HG02759 (cell line): ENCODE data around the gene LCMT2.
"Not testable (repeated sequence)": the region's sequence is repeated elsewhere in the genome, so short reads cannot be mapped to it uniquely, and the experiment has no call there.

ENCODE experiments used
- ATAC-seq: cut with Tn5 transposase; IDR thresholded peaks from one replicate; pipeline ENCODE4 v1.9.1; 2021; ENCODE audit warnings: mild to moderate bottlenecking, moderate library complexity; ENCODE audit not compliant: unreplicated experiment

LCMT2 gene

DNA sequence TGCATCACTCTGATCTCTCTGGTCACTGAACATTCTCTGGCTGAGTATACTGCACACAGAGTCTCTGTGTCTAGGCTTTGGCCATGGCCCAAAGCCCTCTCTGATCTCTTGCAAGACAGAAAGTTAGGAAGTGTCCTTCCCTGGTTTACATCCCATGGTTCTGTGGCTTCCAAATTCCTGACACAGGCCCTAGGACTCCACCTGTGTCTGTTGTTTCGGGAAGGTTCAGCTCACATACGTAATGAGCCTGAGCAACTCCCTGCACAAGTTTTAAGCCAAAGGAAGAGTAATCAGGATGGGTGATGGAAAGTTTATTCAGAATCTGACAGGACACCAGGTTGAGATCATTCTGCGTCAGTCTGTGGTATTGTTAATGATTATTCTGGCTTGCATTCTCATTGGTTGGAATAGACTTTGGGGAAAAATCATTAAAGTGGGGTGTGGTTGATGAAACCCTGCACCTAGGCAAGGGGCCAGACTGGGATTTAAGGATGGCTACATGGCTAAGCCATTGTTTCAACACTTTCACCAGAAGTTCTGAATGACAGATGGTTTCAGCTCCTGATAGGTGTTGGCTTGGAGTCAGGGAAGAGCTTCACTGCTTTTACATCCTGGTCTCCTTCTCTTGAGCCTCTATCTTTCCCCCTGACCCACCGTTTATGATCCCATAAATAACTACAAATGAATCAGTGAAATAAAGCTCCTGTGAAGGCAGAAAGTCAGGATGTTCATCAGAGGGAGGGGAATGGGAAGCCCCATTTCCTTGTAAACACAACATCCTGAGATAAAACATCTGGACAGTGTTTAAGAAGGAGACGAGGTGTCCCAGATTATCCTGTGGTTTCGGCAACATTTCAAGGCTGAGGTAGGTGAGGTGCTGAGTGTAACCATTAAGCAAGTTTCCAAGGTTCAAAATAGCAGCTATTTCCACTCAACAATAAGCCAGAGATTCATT lies 14.1 kb downstream of the LCMT2 start:
- no peak for ATAC-seq

DNA sequence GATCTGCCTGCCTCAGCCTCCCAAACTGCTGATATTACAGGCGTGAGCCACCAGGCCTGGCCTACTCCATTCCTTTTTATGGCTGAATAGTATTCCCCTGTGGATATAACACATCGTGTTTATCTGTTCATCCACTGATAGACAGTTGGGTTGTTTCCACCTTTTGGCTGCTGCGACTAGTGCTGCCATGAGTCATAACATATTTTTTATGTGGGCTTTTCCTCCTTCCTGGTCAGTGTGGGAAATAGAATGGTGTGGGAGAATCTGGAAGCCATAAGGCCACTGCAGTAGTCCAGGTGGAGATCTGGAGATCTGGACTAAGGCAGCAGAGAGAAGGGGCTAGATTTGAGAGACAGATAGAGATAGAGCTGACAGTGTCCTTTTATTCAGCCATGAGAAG lies 16.2 kb downstream of the LCMT2 start:
- ATAC-seq: no peak

DNA sequence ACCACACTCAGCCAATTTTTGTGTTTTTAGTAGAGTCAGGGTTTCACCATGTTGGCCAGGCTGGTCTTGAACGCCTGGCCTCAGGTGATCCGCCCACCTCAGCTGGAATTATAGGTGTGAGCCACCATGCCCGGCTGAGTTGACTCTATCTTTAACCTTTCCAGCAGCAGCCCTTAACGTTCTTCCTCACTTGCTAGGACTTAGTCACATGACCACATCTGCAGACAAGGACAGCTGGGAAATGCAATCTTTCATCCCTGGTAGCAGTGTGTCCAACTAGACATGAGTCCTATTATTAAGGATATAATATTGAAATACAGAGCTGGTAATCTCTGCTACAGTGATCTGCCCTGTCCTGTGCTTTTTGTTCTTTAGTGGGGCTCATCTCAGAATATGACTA lies 18.0 kb downstream of the LCMT2 start:
- no peak for ATAC-seq

DNA sequence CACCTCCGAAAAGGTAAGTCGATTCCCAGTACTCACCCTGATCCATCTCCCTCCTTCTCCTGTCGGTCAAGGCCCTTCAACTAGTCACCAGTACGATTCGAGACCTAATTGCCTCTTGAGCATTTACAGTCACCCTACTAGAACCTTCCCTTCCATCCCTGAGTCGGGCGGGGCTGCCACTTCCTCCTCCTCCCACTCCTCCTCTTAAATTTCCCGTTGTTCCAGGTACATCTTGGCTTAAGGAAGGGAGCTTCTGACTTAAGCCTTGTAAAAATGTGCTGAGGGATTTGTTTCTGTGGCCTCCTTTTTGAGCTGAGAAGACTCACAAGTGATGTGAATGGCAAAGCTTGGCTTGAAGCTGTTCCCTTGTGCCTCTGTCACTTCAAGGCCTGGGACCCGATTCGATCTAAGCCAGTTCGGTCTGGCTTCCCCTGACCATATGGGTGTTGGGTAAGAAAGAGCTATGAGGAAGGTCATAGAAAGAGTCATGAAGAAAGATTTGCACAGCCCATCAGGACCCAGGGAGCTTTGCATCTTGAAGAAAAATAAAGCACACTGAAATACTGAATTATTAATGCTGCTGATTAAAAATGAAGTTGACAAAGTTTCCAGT lies 28.1 kb downstream of the LCMT2 start, which contains the start of gene TGM7:
Gene TGM7 (minus strand): TSS at position 51 of the 613 bp plus-strand sequence.
- no peak for ATAC-seq

DNA sequence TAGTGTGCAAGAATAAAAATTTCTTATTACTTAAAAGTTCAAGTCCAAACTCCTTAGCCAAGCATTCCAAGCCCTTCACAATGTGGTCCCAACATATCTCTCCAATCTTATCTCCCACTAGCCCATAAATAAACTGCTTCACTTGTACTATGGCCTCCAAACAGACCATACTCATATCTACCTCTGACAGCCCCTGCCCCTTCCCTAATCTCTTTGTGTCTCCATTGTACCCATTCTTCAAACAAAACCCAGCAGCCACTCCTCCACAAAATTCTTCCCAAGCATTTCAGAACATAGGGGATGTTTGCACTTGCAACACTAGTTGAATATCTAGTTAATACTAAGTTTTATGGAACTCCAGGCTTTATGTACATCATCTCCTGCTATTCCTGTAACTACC lies 30.5 kb downstream of the LCMT2 start:
- ATAC-seq: no peak

DNA sequence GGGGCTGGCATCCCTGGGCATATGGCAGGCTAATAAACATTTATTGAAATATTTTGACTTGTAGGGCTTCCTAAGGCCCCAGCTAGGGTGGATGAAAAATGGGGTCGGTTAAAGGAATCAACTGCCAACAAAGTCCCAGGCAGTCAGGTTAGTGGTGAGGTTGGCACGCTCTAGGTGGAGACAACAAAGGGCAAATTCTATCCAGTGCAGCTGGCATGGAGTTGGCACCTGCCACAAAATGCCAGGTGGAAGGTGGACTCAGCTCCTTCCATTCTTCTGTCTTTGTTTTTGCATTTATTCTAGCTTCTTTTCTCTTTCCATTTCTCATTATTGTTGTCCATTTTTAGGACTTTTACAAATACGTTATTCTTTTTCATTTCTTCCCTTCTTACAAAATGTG lies 31.0 kb downstream of the LCMT2 start:
- no peak for ATAC-seq

DNA sequence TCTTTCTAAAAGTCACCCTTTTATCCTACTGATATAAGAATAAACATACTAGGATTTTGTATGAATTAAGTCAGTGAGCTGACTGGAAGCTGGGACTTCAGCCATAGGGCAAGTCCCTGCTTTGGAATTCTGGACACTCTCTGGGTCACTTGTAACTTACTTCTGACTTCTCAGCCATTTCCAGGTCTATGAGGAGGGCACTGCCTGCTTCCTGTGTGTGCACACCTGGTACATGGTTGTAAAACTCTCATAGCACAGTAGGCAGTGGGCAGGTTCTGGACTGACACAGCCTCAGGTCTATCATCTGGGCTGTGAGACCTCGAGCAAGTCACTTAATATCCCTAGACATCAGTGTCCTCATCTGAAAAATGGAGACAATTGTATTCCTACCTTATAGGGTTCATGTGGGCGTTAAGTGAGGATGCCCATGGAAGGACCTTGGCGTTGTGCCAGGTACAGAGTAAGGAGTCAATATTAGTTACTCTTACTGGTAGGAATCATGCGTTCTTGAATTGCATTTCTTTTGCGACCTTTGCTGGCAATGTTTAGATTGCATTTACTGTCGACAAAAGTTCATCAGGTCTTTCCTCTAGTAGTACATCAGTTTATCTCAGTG lies 36.2 kb downstream of the LCMT2 start:
- no peak for ATAC-seq

DNA sequence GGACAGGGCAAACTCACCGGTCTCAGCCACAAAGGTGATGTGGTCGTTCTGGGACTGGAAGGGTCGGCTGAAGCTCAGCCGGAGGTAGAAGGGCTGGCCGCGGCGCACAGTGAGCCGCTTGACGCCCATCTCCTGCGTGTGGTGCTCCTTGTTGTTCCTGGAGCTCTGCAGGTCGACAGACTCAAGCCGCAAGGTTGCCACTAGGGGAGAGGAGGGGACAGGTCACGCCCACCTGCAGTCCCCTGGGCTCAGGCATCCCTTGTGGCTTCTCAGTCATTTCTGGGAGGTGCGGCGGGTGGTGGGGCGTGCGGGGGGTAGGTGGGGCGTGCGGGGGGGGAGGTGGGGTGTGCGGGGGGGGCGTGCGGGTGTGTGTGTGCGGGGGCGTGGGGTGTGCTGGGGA lies 36.9 kb downstream of the LCMT2 start:
- ATAC-seq: no peak

DNA sequence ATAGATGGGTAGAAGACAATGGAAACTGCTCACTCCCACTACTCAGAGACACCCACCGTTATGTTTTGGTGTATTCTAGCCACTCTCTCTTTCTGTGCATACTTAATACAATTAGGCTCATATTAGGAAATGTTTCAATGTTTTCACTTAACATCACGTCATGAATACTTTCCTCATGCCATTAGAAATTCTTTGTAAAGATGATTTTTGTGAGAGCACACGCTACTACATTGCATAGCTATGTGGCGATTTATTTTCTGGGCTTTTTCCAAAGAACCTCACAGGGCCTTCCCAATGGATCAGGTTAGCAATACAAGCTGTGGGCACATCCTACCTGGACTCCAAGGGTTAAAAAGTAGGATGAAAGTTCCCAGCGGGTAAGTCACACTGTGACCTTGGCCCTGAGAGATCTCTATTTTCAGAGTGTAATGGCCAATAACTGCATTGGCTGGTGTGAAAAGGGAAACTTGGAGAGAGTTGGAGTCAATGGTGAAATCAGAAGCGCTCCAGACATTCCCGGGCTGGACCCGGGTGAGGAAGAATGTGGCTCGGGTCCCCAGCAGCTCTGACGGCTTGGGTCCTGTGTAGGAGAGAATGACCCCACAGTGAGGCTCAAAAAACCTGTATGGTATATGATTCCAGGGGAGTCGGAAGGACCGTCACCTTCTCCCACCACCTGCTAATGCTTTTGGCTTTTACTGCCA lies 37.8 kb downstream of the LCMT2 start:
- ATAC-seq: no peak

DNA sequence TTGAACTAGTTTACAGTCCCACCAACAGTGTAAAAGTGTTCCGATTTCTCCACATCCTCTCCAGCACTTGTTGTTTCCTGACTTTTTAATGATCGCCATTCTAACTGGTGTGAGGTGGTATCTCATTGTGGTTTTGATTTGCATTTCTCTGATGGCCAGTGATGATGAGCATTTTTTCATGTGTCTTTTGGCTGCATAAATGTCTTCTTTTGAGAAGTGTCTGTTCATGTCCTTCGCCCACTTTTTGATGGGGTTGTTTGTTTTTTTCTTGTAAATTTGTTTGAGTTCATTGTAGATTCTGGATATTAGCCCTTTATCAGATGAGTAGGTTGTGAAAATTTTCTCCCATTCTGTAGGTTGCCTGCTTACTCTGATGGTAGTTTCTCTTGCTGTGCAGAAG lies 40.7 kb downstream of the LCMT2 start:
- ATAC-seq: not testable (repeated sequence)

DNA sequence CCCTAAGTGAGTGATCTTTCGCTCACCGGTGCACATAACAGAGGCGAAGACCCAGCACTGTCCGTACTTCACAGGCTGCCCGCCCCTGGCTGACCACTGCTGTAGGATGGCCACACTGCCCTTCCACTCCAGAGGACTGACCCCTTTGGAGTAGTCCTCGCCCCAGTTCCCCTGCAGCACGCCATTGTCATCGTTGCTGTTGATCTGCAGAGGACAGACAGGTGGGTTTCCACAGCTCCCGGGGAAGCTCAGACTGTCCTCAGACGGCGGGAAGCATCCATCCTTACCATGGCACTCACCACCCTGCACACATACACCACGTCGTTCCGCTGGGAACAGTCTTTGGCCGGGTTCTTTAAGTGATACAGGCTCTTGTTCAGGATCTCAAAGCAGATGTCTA lies 43.1 kb downstream of the LCMT2 start:
- ATAC-seq: no peak

DNA sequence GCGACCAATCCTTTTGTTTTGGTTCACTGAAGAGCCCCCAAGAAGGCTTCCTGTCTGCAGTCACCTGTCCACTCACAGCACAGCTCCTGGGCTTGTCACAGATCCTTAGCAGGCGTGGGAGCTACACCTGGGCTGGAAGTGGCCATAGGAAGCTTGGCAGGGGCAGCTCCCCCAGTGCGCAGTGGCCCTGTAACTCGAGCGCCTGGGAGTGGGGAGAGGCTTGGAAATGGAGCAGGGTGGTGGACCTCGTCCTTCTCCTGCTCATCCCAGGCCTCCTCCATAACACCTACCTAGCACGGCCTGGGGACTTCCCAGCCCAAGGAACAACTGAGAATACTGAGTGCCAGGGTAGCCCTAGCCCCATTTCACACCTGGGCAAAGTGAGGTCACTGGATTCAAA lies 44.3 kb downstream of the LCMT2 start:
- no peak for ATAC-seq

DNA sequence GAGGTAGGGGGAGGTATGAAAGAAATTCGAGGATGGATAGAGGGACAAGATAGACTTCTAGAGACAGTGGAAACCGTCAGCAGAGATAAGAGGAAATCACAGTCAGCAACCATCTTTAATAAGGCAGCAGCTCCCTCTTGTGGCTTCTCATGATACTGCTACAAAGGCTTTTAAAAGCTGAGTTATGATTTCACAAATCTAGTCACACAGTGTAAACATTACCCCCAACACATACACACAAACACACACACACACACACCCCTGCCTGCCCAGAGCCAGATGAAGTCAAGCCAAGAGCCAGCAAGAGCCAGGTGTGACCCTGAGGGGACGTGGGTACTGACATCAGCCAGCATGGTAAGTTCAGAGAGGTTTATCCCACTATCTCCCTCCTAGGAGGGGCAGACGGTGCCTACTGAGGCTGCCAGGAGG lies 44.8 kb downstream of the LCMT2 start:
- no peak for ATAC-seq

DNA sequence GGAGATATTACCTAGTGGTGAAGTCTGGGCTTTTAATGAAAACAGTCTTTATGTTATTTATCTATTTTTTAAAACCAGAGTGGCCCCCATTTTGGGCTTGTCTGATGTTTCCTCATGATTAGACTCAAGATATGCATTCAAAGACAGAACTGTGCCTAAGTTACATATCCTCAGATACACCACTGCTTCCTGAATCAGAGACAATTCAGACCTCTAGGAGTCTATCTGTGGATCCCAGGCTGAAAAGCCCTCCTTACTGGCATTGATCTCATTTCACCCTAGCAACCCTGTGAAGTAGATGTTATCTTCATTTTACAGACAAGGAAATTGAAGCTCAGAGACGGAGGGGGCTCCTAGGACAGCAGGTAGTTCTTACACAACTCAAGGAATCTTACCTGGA lies 46.8 kb downstream of the LCMT2 start:
- ATAC-seq: no peak

DNA sequence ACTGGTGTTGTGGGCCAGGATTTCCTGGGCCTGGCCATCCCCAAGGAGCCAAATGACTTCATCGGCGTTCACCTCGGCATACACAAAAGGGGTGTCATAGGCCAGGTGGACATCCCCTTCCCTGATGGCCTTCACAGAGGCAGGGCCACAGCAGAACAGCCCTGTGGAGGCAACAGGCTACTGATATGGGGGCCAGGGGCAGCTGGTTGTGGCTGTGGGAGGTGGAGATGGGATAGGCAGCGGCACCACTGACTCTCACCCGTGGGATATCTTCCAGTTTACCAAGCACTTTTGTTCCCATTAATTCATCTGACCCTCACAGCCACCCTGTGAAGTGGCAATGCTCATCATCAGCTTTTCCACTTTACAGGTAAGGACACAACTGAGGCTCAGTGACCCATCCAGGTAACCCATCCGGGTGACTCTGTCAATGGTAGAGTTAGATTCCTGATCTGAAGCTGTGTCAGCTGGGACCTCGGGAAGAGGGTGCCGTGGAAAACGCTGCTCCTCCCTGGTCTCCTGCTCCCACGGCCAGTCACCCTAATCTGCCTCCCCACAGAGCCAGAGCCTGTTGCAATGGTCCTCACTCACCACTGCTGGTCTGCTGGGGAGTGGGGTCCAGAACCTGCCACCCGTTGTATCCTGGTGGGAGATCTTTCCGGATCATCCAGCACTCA lies 48.3 kb downstream of the LCMT2 start:
- ATAC-seq: no peak

DNA sequence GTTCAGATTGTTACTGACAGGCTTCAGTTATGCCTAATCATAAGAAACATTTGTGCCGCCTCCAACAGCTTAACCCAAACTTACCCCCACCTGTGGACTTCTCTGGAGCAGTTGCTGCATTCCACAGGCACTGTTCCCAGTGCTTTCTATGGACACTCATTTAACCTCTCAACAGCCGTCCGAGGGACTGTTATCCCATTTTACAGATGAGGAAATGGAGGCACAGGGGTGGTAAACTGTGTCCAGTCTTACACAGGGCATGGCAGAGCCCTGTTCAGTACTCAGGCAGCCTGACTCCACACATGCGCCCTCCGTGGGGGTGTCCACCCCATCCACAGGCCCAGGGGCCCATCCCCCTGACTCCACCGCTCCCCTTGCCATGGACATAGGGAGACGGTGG lies 49.4 kb downstream of the LCMT2 start:
- no peak for ATAC-seq

DNA sequence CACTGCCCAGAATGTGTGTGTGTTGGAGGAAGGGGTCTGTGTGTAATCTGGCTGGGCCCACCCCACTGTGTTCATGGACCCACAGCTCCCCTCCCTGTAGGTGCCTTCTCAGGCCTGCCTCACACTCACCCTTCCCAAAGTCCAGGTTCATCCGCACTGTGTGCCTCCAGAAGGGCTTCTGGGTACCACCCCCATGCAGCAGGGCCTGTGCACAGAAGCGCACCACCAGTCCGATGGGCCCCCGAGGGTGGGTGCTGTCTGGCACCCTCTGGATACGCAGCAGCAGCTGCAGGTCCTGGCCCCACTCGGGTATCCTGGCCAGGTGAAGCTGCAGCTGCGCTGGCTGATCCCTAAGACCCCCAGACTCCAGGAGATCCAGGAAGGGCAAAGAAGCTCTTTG lies 50.9 kb downstream of the LCMT2 start:
- ATAC-seq: no peak

DNA sequence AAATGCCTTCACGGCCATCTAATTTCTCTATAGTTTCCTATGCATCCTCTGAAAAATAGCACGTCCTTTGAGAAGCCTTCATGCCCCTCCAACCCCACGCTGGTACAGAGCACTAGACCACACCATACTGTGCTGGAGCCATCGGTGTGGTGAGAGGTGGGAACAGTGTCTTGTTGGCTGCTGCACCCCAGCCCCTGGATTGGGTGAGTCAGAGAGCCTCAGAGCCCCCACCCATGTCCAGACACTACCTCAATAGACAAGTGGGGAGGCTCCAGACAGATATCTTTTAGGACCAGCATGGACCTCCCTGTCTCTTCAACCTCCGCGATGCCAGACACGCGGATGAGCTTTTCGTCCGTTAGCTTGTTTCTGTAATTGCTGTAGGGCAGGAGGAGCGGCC lies 51.5 kb downstream of the LCMT2 start:
- ATAC-seq: no peak

DNA sequence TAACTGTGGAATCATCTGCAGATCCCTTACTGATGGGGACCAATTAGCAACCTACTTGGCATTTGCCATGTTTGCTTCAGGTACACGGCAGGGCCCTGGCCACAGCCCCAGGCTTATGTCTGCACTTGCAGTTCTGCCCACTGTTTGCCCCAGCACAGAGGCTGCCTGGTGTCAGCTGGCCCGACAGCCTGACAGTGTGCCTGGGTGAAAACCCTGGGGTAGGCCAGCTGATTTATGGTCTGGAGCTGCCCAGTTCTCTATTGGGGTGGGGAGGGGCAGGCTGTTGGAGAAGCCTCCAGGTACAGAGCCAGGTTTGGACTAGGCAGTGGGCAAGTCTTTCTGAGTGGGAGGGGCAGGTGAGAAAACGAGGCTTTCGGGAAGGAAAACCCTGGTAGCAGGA lies 52.5 kb downstream of the LCMT2 start:
- ATAC-seq: no peak

DNA sequence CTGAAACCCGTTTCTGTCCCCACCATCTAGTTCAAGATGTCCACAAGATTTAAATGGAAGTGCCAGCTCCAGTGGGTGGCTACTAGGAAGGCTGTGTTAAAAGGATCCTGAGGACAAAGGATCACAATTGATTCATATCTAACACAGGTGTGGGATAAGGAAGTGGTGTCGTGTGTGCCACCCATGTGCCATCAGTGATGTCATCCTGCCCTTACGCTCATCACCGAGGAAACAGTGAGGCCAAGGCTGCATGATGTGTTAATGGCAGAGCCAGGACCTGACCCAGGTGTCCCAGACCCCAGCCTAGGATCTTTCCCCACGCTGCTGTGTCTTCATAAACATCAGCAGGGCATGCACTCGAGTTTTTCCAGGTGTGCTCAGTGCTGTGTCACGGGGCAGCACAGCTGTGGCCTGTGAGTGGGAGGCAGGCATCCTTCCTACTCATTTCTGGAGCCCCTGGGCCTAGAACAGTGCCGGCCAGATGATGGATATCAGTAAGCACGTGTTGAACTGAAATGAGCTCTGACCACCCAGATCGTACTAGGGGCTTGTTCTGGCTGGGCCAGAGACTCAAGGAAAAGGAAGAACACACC lies 53.0 kb downstream of the LCMT2 start:
- no peak for ATAC-seq
